NCI-H1092 treated with DMSO at 0.1 percent for 48 hours (cell line): ENCODE measurements around the gene MLANA.
"Not testable (repeated sequence)": the region's sequence is repeated elsewhere in the genome, so short reads cannot be mapped to it uniquely, and the experiment has no call there.

ENCODE experiments used
- DNase-seq: peaks from one replicate; lab custom pipeline; 2025; lab: John Stamatoyannopoulos, UW

Gene MLANA

GRCh38 chr9:5870020-5870339, 20.7 kb upstream of the MLANA start:
- no peak for DNase-seq

GRCh38 chr9:5870691-5871090, 20.0 kb upstream of the MLANA start:
- no peak for DNase-seq

- no peak for DNase-seq
Observed at GRCh38 chr9:5871785-5872184, 18.9 kb upstream of the MLANA start.

- no peak for DNase-seq
Observed at GRCh38 chr9:5872511-5872910, 18.2 kb upstream of the MLANA start.

- DNase-seq: no peak
Observed at GRCh38 chr9:5873439-5873838, 17.2 kb upstream of the MLANA start.

- no peak for DNase-seq
Observed at GRCh38 chr9:5874048-5874447, 16.6 kb upstream of the MLANA start.

GRCh38 chr9:5876026-5876425, 14.7 kb upstream of the MLANA start:
- DNase-seq: no peak

GRCh38 chr9:5876711-5877110, 14.0 kb upstream of the MLANA start:
- no peak for DNase-seq

- no peak for DNase-seq
Observed at GRCh38 chr9:5879419-5880181, 11.1 kb upstream of the MLANA start.

- not testable (repeated sequence) for DNase-seq
Observed at GRCh38 chr9:5882244-5883012, 8.3 kb upstream of the MLANA start.

GRCh38 chr9:5884191-5884590, 6.5 kb upstream of the MLANA start:
- DNase-seq: no peak

GRCh38 chr9:5886114-5886939, 4.4 kb upstream of the MLANA start:
- DNase-seq: peak; percentile 63

GRCh38 chr9:5892456-5893133, 1.9 kb downstream of the MLANA start:
- no peak for DNase-seq

GRCh38 chr9:5893134-5893505, 2.4 kb downstream of the MLANA start:
- DNase-seq: no peak

GRCh38 chr9:5893591-5894236, 3.0 kb downstream of the MLANA start:
- DNase-seq: no peak

- no peak for DNase-seq
Observed at GRCh38 chr9:5894237-5894959, 3.7 kb downstream of the MLANA start.

- DNase-seq: no peak
Observed at GRCh38 chr9:5895782-5896181, 5.1 kb downstream of the MLANA start.

- DNase-seq: no peak
Observed at GRCh38 chr9:5896863-5897262, 6.2 kb downstream of the MLANA start.

GRCh38 chr9:5897851-5898250, 7.2 kb downstream of the MLANA start:
- DNase-seq: no peak

- no peak for DNase-seq
Observed at GRCh38 chr9:5899292-5899691, 8.6 kb downstream of the MLANA start.

GRCh38 chr9:5900622-5901021, 9.9 kb downstream of the MLANA start:
- DNase-seq: no peak
